Smooth muscle cell (in vitro differentiated cells): ENCODE results near the gene FAM149B1. TPM values are rescaled to one million over a fixed set of nuclear protein-coding genes. Genes with fewer than 3 reads are reported as not detected.
A peak's percentile ranks its signal among the peaks of the same experiment; 100 is the strongest.

Experiments
- DNase-seq: peaks from one replicate; lab custom pipeline; 2025; ENCODE audit not compliant: unreplicated experiment; lab: John Stamatoyannopoulos, UW
- H2AFZ ChIP-seq: fragments of 200-600 bp; sonication (generic); 2 replicates; pipeline ENCODE4 v1.6.0; 2016; ENCODE audit warnings: antibody characterized with exemption, low read depth, mild to moderate bottlenecking
- H3F3A ChIP-seq: fragments of 200-600 bp; sonication (generic); 2 replicates; pipeline ENCODE4 v1.6.0; 2017; ENCODE audit warnings: antibody characterized with exemption, low read depth
- H3K27ac ChIP-seq: fragments of 200-600 bp; sonication (generic); 2 replicates; pipeline ENCODE4 v1.5.1; 2016; ENCODE audit warnings: low read depth, mild to moderate bottlenecking
- H3K27me3 ChIP-seq: fragments of 200-600 bp; sonication (generic); 2 replicates; pipeline ENCODE4 v1.6.1; 2016; ENCODE audit warnings: low read depth, mild to moderate bottlenecking
- H3K36me3 ChIP-seq: fragments of 200-600 bp; sonication (generic); 2 replicates; pipeline ENCODE4 v1.5.1; 2016; ENCODE audit warnings: low read depth
- H3K4me1 ChIP-seq: fragments of 200-600 bp; sonication (generic); 2 replicates; pipeline ENCODE4 v1.5.1; 2016; ENCODE audit warnings: low read depth
- H3K4me2 ChIP-seq: fragments of 200-600 bp; sonication (generic); 2 replicates; pipeline ENCODE4 v1.6.0; 2016; ENCODE audit warnings: mild to moderate bottlenecking
- H3K4me3 ChIP-seq: fragments of 200-600 bp; sonication (generic); 2 replicates; pipeline ENCODE4 v1.5.1; 2016; ENCODE audit warnings: mild to moderate bottlenecking
- H3K79me2 ChIP-seq: fragments of 200-600 bp; sonication (generic); 2 replicates; pipeline ENCODE4 v1.6.0; 2016; ENCODE audit warnings: low read depth, mild to moderate bottlenecking
- H3K9ac ChIP-seq: fragments of 200-600 bp; sonication (generic); 2 replicates; pipeline ENCODE4 v1.6.0; 2016; ENCODE audit warnings: low read depth
- H3K9me3 ChIP-seq: fragments of 200-600 bp; sonication (generic); replicated peaks from 2 replicates; pipeline ENCODE4 v1.5.1; 2016; ENCODE audit warnings: low read depth
- H4K20me1 ChIP-seq: fragments of 200-600 bp; sonication (generic); 2 replicates; pipeline ENCODE4 v1.6.0; 2016; ENCODE audit warnings: low read depth
- WGBS: methylation state at CpG from one replicate; pipeline ENCODE4 v1.1.7; 2016; ENCODE audit warnings: low lambda C conversion rate; 5-methylcytosine and 5-hydroxymethylcytosine counted together
- polyA plus RNA-seq: library from polyadenylated mRNA; unstranded; fragments of >200 nt; fragmentation: Nextera tagmentation; extraction: Ambion mirVana; gene quantifications from 2 replicates; pipeline ENCODE4 v1.2.1, GENCODE V29; 2016
- total RNA-seq: library from RNA; depleted of rRNA; stranded (reverse); fragments of >200 nt; gene quantifications from 2 replicates; pipeline ENCODE4 v1.2.3, GENCODE V29; 2014
- TF ChIP-seq, protein P1 (sequence below): fragments of 200-600 bp; sonication (generic); IDR thresholded peaks from 2 replicates; pipeline ENCODE4 v1.5.1; 2017; ENCODE audit warnings: borderline replicate concordance, mild to moderate bottlenecking, antibody characterized with exemption; ENCODE audit not compliant: insufficient read depth, poor library complexity, severe bottlenecking

Gene FAM149B1
- total and polyA plus RNA-seq, 2 experiments from 2014 or later, result 10.5 to 29.0 TPM

DNA sequence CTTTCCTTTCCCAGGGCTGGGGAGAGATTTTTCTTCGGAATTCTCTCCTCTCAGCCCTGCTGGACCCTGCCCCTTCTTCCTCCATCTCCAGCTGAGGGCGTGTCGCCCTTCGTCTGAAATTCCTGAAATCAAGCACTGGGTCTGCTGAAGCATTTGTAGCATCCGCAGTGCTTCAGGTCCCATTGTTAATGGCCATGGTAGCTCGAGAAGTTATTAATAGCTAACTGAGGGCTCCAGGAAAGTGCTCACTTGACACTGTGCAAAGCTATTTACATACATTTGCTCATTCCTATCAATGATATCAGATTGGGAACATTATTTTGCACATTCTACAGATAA is 515 bp downstream of the FAM149B1 start:
- Histone ChIP-seq H3K27ac (peak overlapping the region; percentile 99), H2AFZ (peak overlapping the region; percentile 77), H3K4me1 (no peaks in the 10 kb centered on the region), H4K20me1 (peaks cover 15% of the 10 kb centered on the region), H3K27me3 (no peaks in the 10 kb centered on the region), H3K4me2 (peak overlapping the region; percentile 87), H3K36me3 (no peaks in the 10 kb centered on the region), H3K79me2 (peaks cover 55% of the 10 kb centered on the region), H3F3A (peaks cover 3% of the 10 kb centered on the region), H3K9me3 (no peaks in the 10 kb centered on the region), H3K4me3 (peak overlapping the region; percentile 69), H3K9ac (peak overlapping the region; percentile 99)
- DNase-seq, result no peak
- TF ChIP-seq, protein P1, sequence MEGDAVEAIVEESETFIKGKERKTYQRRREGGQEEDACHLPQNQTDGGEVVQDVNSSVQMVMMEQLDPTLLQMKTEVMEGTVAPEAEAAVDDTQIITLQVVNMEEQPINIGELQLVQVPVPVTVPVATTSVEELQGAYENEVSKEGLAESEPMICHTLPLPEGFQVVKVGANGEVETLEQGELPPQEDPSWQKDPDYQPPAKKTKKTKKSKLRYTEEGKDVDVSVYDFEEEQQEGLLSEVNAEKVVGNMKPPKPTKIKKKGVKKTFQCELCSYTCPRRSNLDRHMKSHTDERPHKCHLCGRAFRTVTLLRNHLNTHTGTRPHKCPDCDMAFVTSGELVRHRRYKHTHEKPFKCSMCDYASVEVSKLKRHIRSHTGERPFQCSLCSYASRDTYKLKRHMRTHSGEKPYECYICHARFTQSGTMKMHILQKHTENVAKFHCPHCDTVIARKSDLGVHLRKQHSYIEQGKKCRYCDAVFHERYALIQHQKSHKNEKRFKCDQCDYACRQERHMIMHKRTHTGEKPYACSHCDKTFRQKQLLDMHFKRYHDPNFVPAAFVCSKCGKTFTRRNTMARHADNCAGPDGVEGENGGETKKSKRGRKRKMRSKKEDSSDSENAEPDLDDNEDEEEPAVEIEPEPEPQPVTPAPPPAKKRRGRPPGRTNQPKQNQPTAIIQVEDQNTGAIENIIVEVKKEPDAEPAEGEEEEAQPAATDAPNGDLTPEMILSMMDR, result no peak
- 0% methylated on average over 6 of the region's 6 CpGs for WGBS

DNA sequence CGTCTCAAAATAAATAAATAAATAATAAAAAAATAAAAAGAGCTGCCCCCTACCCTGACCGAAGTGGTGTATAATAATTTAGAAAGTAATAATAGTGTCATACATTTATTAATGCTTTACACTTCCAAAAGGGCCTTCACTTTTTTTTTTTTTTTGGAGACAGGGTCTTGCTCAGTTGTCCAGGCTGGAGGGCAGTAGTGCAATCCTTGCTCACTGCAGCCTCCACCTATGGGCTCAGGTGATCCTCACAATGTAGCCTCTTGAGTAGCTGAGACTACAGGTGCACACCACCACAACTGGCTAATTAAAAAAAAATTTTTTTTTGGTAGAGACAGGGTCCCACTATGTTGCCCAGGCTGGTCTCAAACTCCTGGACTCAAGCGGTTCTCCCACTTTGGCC is 1.4 kb downstream of the FAM149B1 start:
- DNase-seq, result no peak
- no peak overlapping the region for H2AFZ ChIP-seq
- H3K27ac ChIP-seq, result no peak overlapping the region
- H3K4me1 ChIP-seq, result no peaks in the 10 kb centered on the region
- 96% methylated on average over 3 of the region's 3 CpGs for WGBS
- H3F3A ChIP-seq, result peaks cover 3% of the 10 kb centered on the region
- no peaks in the 10 kb centered on the region for H3K36me3 ChIP-seq
- no peaks in the 10 kb centered on the region for H3K9me3 ChIP-seq
- peaks cover 46% of the 10 kb centered on the region for H3K79me2 ChIP-seq
- H3K4me3 ChIP-seq, result peak overlapping the region; percentile 69
- H4K20me1 ChIP-seq, result peaks cover 9% of the 10 kb centered on the region
- no peak overlapping the region for H3K4me2 ChIP-seq
- no peaks in the 10 kb centered on the region for H3K27me3 ChIP-seq
- no peak overlapping the region for H3K9ac ChIP-seq
- TF ChIP-seq, protein P1, result no peak

DNA sequence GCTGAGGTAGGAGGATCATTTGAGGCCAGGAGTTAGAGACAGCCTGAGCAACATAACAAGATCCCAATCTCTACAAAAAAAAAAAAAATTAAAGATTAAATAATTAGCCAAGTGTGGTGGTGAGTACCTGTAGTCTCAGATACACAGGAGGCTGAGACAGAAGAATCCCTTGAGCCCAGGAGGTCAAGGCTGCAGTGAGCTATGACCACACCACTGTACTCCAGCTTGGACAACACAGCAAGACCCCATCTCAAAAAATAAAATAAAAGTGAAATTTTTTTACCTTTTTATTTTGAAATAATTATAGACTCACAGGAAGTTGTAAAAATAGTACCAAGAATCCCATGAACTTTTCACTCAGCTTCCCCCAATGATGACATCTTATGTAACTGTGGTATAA is 4.9 kb downstream of the FAM149B1 start:
- no peak for DNase-seq
- TF ChIP-seq, protein P1, result no peak
- no peak overlapping the region for H3K9ac ChIP-seq

DNA sequence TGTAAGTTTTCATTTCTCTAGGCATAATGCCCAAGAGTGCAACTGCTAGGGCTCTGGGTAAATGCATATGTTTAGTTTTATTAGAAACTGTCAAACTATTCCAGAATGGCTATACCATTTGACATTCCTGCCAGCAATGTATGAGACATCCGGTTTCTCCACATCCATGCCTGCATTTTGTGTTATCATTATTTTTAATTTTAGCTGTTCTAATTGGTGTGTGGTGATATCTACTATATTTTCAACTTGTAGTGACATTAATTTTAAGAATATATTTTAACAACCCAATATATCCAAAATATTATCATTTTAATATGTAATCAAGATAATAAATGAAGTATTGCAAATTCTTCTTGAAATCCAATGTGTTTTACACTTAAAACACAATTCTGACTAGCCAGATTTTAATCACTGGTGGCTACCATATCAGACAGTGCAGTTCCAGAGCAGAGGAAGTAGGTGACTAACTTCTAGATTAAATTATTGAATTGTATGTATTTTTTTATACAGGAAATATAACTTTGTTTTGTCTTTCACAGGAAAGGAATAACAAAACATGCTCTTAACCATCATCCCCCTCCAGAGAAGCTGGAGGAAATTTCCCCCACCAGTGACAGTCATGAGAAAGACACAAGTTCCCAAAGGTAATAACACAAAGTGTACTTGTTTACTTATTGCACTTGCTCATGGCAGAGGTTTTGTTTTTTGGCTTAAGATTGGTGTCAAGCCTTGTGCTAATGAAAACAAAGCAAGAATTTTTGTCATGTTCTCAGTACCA is 6.4 kb downstream of the FAM149B1 start:
- H3K79me2 ChIP-seq, result peaks cover 4% of the 10 kb centered on the region
- no peak for DNase-seq
- TF ChIP-seq, protein P1, result no peak
- H3K4me2 ChIP-seq, result no peak overlapping the region
- H4K20me1 ChIP-seq, result no peaks in the 10 kb centered on the region
- no peak overlapping the region for H2AFZ ChIP-seq
- H3K9me3 ChIP-seq, result no peaks in the 10 kb centered on the region
- H3F3A ChIP-seq, result no peaks in the 10 kb centered on the region
- peaks cover 1% of the 10 kb centered on the region for H3K36me3 ChIP-seq
- H3K4me3 ChIP-seq, result no peak overlapping the region
- no peaks in the 10 kb centered on the region for H3K4me1 ChIP-seq
- H3K27ac ChIP-seq, result no peak overlapping the region
- WGBS, result 100% methylated on average over 1 of the region's 1 CpG
- H3K27me3 ChIP-seq, result no peaks in the 10 kb centered on the region
- no peak overlapping the region for H3K9ac ChIP-seq

More for the DNA sequence above, 4.9 kb downstream of the FAM149B1 start:
- Histone ChIP-seq H3F3A (no peaks in the 10 kb centered on the region), H3K79me2 (peaks cover 14% of the 10 kb centered on the region), H3K27ac (no peak overlapping the region), H3K36me3 (no peaks in the 10 kb centered on the region), H4K20me1 (no peaks in the 10 kb centered on the region), H3K27me3 (no peaks in the 10 kb centered on the region), H3K4me2 (no peak overlapping the region), H2AFZ (no peak overlapping the region), H3K4me1 (no peaks in the 10 kb centered on the region), H3K4me3 (no peak overlapping the region), H3K9me3 (no peaks in the 10 kb centered on the region)
